Trophoblast cell (in vitro differentiated cells and primary cell): Measurements from ENCODE around the gene CDHR1.

Experiments
- DNase-seq, 2 donors: peaks; one replicate each; pipeline ENCODE4 v3.0.0-alpha.2; 2016
- H2AFZ ChIP-seq: 2 replicates; pipeline ENCODE4 v1.6.1; 2013; ENCODE audit warnings: low read length, moderate library complexity, mild to moderate bottlenecking; ENCODE audit not compliant: insufficient read depth, poor library complexity
- H2AK5ac ChIP-seq: 2 replicates; pipeline ENCODE4 v1.6.1; 2013; ENCODE audit warnings: mild to moderate bottlenecking, low read length
- H2BK120ac ChIP-seq: 2 replicates; pipeline ENCODE4 v1.6.1; 2013; ENCODE audit warnings: low read length, mild to moderate bottlenecking, moderate library complexity; ENCODE audit not compliant: insufficient read depth, poor library complexity
- H2BK12ac ChIP-seq: 2 replicates; pipeline ENCODE4 v1.6.1; 2013; ENCODE audit warnings: mild to moderate bottlenecking, low read length, moderate library complexity
- H2BK5ac ChIP-seq: 2 replicates; pipeline ENCODE4 v1.6.1; 2013; ENCODE audit warnings: low read length, low read depth, moderate library complexity, mild to moderate bottlenecking; ENCODE audit not compliant: poor library complexity
- H3K14ac ChIP-seq: 2 replicates; pipeline ENCODE4 v1.6.1; 2013; ENCODE audit warnings: mild to moderate bottlenecking, low read length
- H3K18ac ChIP-seq: 2 replicates; pipeline ENCODE4 v1.6.1; 2013; ENCODE audit warnings: mild to moderate bottlenecking, low read length
- H3K23ac ChIP-seq: 2 replicates; pipeline ENCODE4 v1.6.1; 2013; ENCODE audit warnings: low read length
- H3K27ac ChIP-seq: 2 replicates; pipeline ENCODE4 v1.5.1; 2013; ENCODE audit warnings: low read depth, mild to moderate bottlenecking, inconsistent platforms, low read length, moderate library complexity
- H3K27me3 ChIP-seq: 2 replicates; pipeline ENCODE4 v1.6.1; 2013; ENCODE audit warnings: inconsistent platforms, mild to moderate bottlenecking, low read length, moderate library complexity; ENCODE audit not compliant: insufficient read depth
- H3K36me3 ChIP-seq, 2 experiments: 1 replicate in 1 of 2; 2 replicates in 1 of 2; pipeline ENCODE4 v1.6.1; 2013; ENCODE audit warnings: low read length in 2 of 2, mild to moderate bottlenecking in 2 of 2, moderate library complexity in 1 of 2; ENCODE audit not compliant: insufficient read depth in 2 of 2, control insufficient read depth in 1 of 2
- H3K4ac ChIP-seq: 2 replicates; pipeline ENCODE4 v1.6.1; 2013; ENCODE audit warnings: low read depth, mild to moderate bottlenecking, low read length, moderate library complexity
- H3K4me1 ChIP-seq, 2 experiments: 1 replicate in 1 of 2; 2 replicates in 1 of 2; pipeline ENCODE4 v1.6.1; 2013; ENCODE audit warnings: low read length in 2 of 2, mild to moderate bottlenecking in 2 of 2, moderate library complexity in 1 of 2; ENCODE audit not compliant: insufficient read depth in 2 of 2, control insufficient read depth in 1 of 2
- H3K4me2 ChIP-seq: 2 replicates; pipeline ENCODE4 v1.6.1; 2013; ENCODE audit warnings: inconsistent platforms, mild to moderate bottlenecking, low read length, moderate library complexity
- H3K4me3 ChIP-seq: 2 replicates; pipeline ENCODE4 v1.5.1; 2013; ENCODE audit warnings: mild to moderate bottlenecking, low read depth, low read length, inconsistent platforms
- H3K79me1 ChIP-seq: one replicate; pipeline ENCODE4 v1.6.1; 2013; ENCODE audit warnings: low read length
- H3K79me2 ChIP-seq: 2 replicates; pipeline ENCODE4 v1.6.1; 2013; ENCODE audit warnings: low read length, mild to moderate bottlenecking; ENCODE audit not compliant: control insufficient read depth, insufficient read depth, poor library complexity
- H3K9ac ChIP-seq: 2 replicates; pipeline ENCODE4 v1.6.1; 2013; ENCODE audit warnings: mild to moderate bottlenecking, low read length
- H3K9me3 ChIP-seq: 2 replicates; pipeline ENCODE4 v1.6.1; 2013; ENCODE audit warnings: low read depth, mild to moderate bottlenecking, control low read depth, inconsistent platforms, low read length; ENCODE audit not compliant: insufficient read depth
- H4K12ac ChIP-seq: 2 replicates; pipeline ENCODE4 v1.6.1; 2013; ENCODE audit warnings: low read depth, mild to moderate bottlenecking, low read length, moderate library complexity
- H4K8ac ChIP-seq: 2 replicates; pipeline ENCODE4 v1.6.1; 2013; ENCODE audit warnings: low read depth, mild to moderate bottlenecking, low read length, moderate library complexity
- H4K91ac ChIP-seq: one replicate; pipeline ENCODE4 v1.6.1; 2013; ENCODE audit warnings: low read depth, mild to moderate bottlenecking, low read length, moderate library complexity
- WGBS: extraction: QIAGEN DNeasy Blood & Tissue Kit; methylation state at CpG from one replicate; pipeline ENCODE4 v1.1.7; 2013; ENCODE audit warnings: missing lambda C conversion rate; ENCODE audit not compliant: insufficient read length, insufficient coverage; ENCODE audit errors: extremely low coverage; 5-methylcytosine and 5-hydroxymethylcytosine counted together

CDHR1 gene

DNA sequence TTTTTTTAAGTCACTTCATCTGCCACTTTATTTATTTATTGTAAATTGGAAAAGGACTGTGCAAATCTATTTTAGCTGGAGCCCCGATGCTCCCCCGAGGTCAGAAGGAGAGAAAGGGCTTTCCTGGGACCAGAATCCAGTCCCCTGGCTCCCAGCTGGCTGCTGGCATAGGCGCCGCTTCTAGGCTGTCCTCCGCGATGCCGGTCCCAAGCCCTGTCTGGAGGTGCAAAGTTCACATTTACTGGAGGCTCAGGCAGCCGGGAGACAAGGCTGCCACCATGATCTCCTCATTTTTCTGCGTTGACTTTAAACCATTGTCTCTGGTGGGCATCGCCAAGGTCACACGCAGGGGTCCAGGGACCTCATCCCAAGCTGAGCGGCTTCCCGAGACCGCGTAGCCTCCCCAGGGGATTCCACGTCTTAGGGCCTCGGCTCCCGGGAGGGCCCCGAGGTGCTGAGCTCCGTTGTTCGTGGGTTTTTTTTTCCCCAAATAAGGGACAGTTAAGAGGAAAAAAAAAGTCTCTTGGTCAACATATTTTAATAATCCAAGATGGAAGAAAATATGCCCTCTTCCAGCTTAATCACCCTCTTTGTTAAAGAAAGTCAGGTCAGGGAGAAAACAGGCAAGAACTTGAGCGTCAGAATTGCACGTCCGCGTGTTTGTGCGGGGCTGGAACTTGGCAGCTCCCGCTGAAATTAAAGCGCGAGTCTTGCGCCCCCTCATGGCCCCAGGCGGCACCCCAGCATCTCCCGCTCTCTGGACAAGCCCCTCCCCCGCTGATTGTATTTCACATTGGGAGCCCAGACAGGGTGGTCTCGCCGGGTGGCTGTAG is 62.4 kb downstream of the CDHR1 start:
- H2AK5ac ChIP-seq = no peak overlapping the region
- H3K27me3 ChIP-seq = no peaks in the 10 kb centered on the region
- H3K14ac ChIP-seq = no peak overlapping the region
- peaks cover 1% of the 10 kb centered on the region for H3K9me3 ChIP-seq
- no peak overlapping the region for H3K4ac ChIP-seq
- H3K79me2 ChIP-seq = no peaks in the 10 kb centered on the region
- peak in 1 of 2 donors; percentile 48 for DNase-seq
- no peak overlapping the region for H4K8ac ChIP-seq
- H3K9ac ChIP-seq = no peak overlapping the region
- no peak overlapping the region for H2AFZ ChIP-seq
- no peak overlapping the region for H3K23ac ChIP-seq
- no peak overlapping the region for H4K12ac ChIP-seq
- no CpG with 5 or more reads among the region's 35 CpGs for WGBS
- no peaks in the 10 kb centered on the region for H3K79me1 ChIP-seq
- H3K18ac ChIP-seq = no peak overlapping the region
- no peak overlapping the region for H2BK120ac ChIP-seq
- no peak overlapping the region for H3K4me3 ChIP-seq
- H4K91ac ChIP-seq = no peak overlapping the region
- H3K4me2 ChIP-seq = no peak overlapping the region
- no peak overlapping the region for H2BK12ac ChIP-seq
- no peak overlapping the region for H3K27ac ChIP-seq
- no peak overlapping the region for H2BK5ac ChIP-seq
- no peaks in the 10 kb centered on the region for H3K36me3 ChIP-seq
- H3K4me1 ChIP-seq = peaks cover 0 to 6% of the 10 kb centered on the region in 2 experiments

DNA sequence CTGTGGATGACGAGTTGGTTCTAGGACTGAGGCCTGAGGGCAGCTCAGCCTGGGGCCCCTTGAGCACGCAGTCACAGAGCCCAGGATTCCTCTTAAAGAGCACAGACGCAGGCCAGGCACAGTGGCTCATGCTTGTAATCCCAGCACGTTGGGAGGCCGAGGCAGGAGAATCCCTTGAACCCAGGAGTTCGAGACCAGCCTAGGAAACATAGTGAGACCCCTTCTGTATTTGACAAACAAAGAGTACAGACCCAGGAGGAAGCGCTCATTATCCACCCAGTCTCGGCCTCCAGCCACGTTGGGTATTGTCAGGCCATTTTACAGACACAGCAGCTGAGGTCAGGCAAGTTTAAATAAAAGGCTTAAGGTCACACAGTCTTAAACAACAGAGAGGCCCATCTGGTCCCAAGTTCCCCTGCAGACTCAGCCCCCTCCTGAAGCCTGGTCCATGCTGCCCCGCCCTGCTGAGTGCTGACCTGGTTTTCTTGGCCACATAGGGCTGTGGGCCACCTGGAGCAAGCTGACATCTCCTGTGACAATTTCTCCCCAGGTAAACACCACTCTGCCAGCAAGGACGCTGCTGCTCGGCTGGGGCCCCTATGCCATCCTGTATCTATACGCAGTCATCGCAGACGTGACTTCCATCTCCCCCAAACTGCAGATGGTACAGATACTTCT is 63.1 kb downstream of the CDHR1 start:
- Histone ChIP-seq H3K36me3 (no peaks in the 10 kb centered on the region), H3K9me3 (peaks cover 1% of the 10 kb centered on the region), H3K4me3 (peak overlapping the region; percentile 51), H4K12ac (no peak overlapping the region), H3K27ac (no peak overlapping the region), H2AK5ac (no peak overlapping the region), H2BK12ac (no peak overlapping the region), H3K79me1 (no peaks in the 10 kb centered on the region), H3K18ac (no peak overlapping the region), H3K23ac (no peak overlapping the region), H3K4me1 (peaks cover 0 to 6% of the 10 kb centered on the region in 2 experiments), H2BK5ac (no peak overlapping the region), H2AFZ (no peak overlapping the region), H3K4ac (no peak overlapping the region), H3K27me3 (no peaks in the 10 kb centered on the region), H3K9ac (no peak overlapping the region), H4K8ac (no peak overlapping the region), H3K4me2 (no peak overlapping the region), H3K14ac (no peak overlapping the region), H3K79me2 (no peaks in the 10 kb centered on the region), H4K91ac (no peak overlapping the region), H2BK120ac (no peak overlapping the region)
- WGBS = no CpG with 5 or more reads among the region's 15 CpGs
- DNase-seq = no peak

- no peak overlapping the region for H2BK120ac ChIP-seq
- WGBS = no CpG with 5 or more reads among the region's 7 CpGs
- DNase-seq = no peak
These were observed 63.8 kb downstream of the CDHR1 start for GRCh38 chr10:84258034-84258695.

DNA sequence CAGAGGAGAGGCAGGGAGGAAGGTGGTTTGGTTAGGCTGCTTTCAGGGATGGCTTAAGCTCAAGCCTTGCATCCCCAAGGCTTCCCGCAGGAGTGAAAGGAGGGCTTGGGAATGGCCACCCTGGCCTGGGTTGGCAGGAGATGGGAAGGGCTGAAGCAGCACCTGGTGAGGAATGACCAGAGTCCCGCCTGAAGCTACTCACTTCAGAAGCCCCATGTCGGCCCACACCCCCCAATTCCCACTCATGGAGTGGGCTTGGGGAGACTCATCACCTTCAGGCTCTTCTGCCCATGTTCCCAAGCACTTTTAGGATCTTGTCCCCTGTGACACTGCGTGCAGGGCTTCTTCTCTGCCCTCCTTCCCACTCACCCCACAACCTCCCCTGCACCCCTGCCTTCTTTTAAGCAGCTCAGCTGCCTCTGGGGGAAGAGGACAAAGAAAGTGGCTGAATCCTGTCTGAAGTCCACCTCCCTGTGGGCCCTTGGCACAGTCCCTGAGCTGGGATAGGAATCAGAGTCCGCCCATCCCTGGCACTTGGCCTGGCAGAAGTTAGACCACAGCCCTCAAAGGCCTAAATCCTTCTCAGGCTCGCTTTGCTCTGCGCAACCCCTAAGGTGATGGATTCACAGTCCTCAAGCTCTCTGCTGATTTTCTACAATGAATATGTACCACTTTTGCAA is 67.0 kb downstream of the CDHR1 start:
- no peak overlapping the region for H3K18ac ChIP-seq
- H3K27me3 ChIP-seq = no peaks in the 10 kb centered on the region
- H3K4me2 ChIP-seq = no peak overlapping the region
- H3K79me1 ChIP-seq = no peaks in the 10 kb centered on the region
- no peak overlapping the region for H3K23ac ChIP-seq
- H2AFZ ChIP-seq = no peak overlapping the region
- DNase-seq = no peak
- no peak overlapping the region for H4K8ac ChIP-seq
- no peak overlapping the region for H2BK12ac ChIP-seq
- no peaks in the 10 kb centered on the region for H3K36me3 ChIP-seq
- H3K4ac ChIP-seq = no peak overlapping the region
- H2AK5ac ChIP-seq = no peak overlapping the region
- no peak overlapping the region for H3K4me3 ChIP-seq
- WGBS = no CpG with 5 or more reads among the region's 7 CpGs
- H4K12ac ChIP-seq = no peak overlapping the region
- no peak overlapping the region for H3K14ac ChIP-seq
- no peak overlapping the region for H2BK120ac ChIP-seq
- no peak overlapping the region for H2BK5ac ChIP-seq
- no peak overlapping the region for H3K27ac ChIP-seq
- peaks cover 1% of the 10 kb centered on the region for H3K9me3 ChIP-seq
- H3K9ac ChIP-seq = no peak overlapping the region
- H3K79me2 ChIP-seq = no peaks in the 10 kb centered on the region
- peaks cover 0 to 6% of the 10 kb centered on the region in 2 experiments for H3K4me1 ChIP-seq
- H4K91ac ChIP-seq = no peak overlapping the region

More at GRCh38 chr10:84258034-84258695, 63.8 kb downstream of the CDHR1 start:
- H2AK5ac ChIP-seq = no peak overlapping the region
- no peaks in the 10 kb centered on the region for H3K79me1 ChIP-seq
- H3K27me3 ChIP-seq = no peaks in the 10 kb centered on the region
- H2BK12ac ChIP-seq = no peak overlapping the region
- H3K9ac ChIP-seq = no peak overlapping the region
- H3K18ac ChIP-seq = no peak overlapping the region
- H4K91ac ChIP-seq = no peak overlapping the region
- no peak overlapping the region for H2AFZ ChIP-seq
- no peak overlapping the region for H3K4me2 ChIP-seq
- no peak overlapping the region for H3K23ac ChIP-seq
- H2BK5ac ChIP-seq = no peak overlapping the region
- H3K9me3 ChIP-seq = peaks cover 1% of the 10 kb centered on the region
- H4K12ac ChIP-seq = no peak overlapping the region
- H3K14ac ChIP-seq = no peak overlapping the region
- H3K27ac ChIP-seq = no peak overlapping the region
- peaks cover 0 to 6% of the 10 kb centered on the region in 2 experiments for H3K4me1 ChIP-seq
- no peak overlapping the region for H3K4ac ChIP-seq
- H3K79me2 ChIP-seq = no peaks in the 10 kb centered on the region
- no peak overlapping the region for H3K4me3 ChIP-seq
- no peak overlapping the region for H4K8ac ChIP-seq
- no peaks in the 10 kb centered on the region for H3K36me3 ChIP-seq
